Astrocyte of the cerebellum (primary cell): ENCODE measurements around the gene ITSN2.
A peak's percentile ranks its signal among the peaks of the same experiment; 100 is the strongest.
"Not testable (repeated sequence)": the region's sequence is repeated elsewhere in the genome, so short reads cannot be mapped to it uniquely, and the experiment has no call there.

Source experiments
- DNase-seq: peaks from one replicate; pipeline ENCODE4 v3.0.0-alpha.2; 2011; ENCODE audit warnings: low read depth
- H3K4me3 ChIP-seq: 2 replicates; pipeline ENCODE4 v1.5.1; 2011; ENCODE audit warnings: mild to moderate bottlenecking, low read depth, low read length, moderate library complexity
- in situ Hi-C: cut with HindIII; loops from 2 replicates; pipeline ENCODE4 v1.10.0; 2017; ENCODE audit warnings: low sequenced_read_pairs
- TF ChIP-seq, protein P1 (sequence below): IDR thresholded peaks from 2 replicates; pipeline ENCODE4 v1.5.1; 2012; ENCODE audit warnings: low read length, low read depth, moderate library complexity, mild to moderate bottlenecking; ENCODE audit errors: missing control alignments

Gene ITSN2

DNA sequence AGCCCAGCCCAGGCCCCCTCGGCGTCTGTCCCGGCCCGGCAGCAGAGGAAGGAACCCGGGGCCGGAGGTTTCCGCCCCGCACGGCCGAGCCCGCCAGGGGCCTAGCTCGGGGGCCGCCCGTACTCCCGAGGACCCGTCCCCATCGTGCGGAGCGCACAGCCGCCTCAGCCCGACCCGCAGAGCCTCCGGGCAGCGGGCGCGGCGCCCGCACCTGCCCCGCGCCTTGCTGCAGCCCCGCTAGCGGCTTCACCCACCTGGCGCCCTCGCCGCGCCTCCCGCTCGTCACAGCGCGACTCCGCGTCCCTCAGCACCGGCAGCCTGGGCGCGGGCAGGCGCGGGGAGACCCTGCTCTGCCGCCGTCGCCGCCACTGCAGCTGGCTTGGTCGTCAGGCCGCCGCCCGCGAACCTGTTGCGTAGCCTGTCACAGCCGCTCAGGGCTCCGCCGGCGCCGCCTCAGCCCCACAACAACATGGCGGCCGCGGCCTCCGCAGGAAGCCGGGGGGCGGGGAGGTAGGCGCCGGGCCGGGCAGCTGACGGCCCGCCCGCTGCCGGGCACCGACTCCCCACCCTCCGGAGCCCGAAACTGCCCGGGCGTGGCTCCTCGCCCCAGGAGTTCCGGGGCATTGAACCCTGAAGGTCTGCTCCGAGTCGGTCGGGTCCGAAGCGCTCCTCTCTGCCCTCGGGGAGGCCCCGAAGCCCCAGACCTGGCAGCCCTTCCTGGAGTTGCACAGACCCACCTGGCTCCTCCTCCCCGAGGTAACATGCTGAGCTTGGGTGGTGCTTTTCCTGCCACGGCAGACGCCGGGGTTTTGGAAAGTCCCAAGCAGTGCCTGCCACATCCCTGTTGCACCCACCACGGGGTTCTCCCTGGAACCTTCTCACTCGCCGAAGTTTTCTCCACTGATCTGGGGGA lies at the start of gene ITSN2:
ITSN2 (minus strand) TSS at position 487 of the 913 bp plus-strand sequence. CDS start 32,454 bp downstream, outside the sequence.
- H3K4me3 ChIP-seq = peak within 1 kb of the TSS; percentile 78
- TF ChIP-seq, protein P1, sequence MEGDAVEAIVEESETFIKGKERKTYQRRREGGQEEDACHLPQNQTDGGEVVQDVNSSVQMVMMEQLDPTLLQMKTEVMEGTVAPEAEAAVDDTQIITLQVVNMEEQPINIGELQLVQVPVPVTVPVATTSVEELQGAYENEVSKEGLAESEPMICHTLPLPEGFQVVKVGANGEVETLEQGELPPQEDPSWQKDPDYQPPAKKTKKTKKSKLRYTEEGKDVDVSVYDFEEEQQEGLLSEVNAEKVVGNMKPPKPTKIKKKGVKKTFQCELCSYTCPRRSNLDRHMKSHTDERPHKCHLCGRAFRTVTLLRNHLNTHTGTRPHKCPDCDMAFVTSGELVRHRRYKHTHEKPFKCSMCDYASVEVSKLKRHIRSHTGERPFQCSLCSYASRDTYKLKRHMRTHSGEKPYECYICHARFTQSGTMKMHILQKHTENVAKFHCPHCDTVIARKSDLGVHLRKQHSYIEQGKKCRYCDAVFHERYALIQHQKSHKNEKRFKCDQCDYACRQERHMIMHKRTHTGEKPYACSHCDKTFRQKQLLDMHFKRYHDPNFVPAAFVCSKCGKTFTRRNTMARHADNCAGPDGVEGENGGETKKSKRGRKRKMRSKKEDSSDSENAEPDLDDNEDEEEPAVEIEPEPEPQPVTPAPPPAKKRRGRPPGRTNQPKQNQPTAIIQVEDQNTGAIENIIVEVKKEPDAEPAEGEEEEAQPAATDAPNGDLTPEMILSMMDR = no peak
- in situ Hi-C loops = no loop called here
- no peak for DNase-seq

DNA sequence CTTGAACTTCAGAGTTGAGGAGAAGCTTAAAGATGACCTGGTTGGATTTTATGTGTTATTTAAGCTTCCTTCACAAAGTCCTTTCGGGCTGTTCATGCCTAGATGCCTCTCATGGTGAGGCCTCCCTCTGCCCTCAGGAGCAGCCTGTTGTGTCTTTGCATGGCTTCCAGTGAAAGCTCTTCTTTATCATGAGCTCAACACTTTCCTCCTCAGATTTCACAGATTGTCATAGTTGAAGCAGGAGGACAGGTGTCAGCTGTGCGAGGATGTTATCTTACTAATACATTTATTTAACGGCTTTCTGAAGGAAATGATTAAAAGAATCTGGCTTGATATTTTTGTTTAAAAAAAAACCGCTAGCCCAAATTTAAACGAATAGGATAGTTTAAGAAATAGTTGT lies 48.8 kb upstream of the ITSN2 start:
- no peak overlapping the region for H3K4me3 ChIP-seq
- in situ Hi-C loops = loop anchor here (25.0 kb wide), 1 partner anchor 403 kb away; no protein-coding TSS in a partner anchor
- TF ChIP-seq, protein P1 = no peak
- no peak for DNase-seq

DNA sequence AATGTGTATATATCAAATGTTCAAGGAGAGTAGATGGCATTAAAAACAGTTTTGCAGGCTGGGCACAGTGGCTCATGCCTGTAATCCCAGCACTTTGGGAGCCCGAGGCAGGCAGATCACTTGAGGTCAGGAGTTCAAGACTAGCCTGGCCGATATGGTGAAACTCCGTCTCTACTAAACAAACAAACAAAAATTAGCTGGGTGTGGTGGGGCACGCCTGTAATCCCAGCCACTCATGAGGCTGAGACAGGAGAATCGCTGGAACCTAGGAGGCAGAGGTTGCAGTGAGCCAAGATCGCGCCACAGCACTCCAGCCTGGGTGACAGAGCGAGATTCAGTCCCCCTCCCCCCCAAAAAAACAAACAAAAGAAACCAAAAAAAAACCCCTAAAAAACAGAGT lies 48.4 kb upstream of the ITSN2 start:
- not testable (repeated sequence) for H3K4me3 ChIP-seq, DNase-seq
- in situ Hi-C loops = loop anchor here (25.0 kb wide), 1 partner anchor 404 kb away; no protein-coding TSS in a partner anchor

DNA sequence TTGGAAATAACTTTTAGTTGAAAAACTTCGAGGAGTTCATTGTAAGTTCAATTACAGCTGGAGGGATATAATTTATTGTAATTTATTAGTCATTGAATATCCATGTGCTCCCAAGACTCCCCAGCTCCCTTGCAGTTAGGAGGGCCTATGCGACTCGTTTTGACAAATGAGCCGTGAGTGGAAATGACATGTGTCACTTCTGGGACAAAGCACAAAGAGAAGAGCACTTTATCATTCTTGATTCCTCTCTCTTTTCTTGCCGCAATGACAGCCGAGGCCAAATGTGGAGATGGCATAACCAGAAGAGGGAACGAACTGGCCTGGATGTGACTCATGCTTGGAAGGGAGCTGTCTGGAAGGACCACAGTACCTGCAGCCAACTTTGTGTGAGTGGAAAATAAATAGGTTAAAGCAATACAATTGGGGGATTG lies 44.2 kb upstream of the ITSN2 start:
- no peak overlapping the region for H3K4me3 ChIP-seq
- DNase-seq = peak; percentile 29
- TF ChIP-seq, protein P1 = no peak
- in situ Hi-C loops = loop anchor here (25.0 kb wide), 1 partner anchor 408 kb away; no protein-coding TSS in a partner anchor

DNA sequence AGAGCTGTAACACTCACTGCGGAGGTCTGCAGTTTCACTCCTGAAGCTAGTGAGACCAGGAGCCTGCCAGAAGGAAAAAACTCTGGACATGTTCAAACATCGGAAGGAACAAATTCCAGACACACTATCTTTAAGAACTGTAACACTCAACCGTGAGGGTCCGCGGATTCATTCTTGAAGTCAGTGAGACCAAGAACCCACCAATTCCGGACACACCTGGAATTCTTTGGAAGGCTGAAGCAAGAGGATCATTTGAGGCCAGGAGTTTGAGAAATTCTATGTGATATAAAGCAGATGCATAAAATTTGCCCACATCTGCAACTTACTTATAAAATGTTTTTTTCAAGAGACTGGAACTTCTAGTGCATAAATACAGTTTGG lies 43.5 kb upstream of the ITSN2 start:
- TF ChIP-seq, protein P1 = no peak
- no peak for DNase-seq
- no peak overlapping the region for H3K4me3 ChIP-seq
- in situ Hi-C loops = loop anchor here (25.0 kb wide), 1 partner anchor 408 kb away; no protein-coding TSS in a partner anchor

DNA sequence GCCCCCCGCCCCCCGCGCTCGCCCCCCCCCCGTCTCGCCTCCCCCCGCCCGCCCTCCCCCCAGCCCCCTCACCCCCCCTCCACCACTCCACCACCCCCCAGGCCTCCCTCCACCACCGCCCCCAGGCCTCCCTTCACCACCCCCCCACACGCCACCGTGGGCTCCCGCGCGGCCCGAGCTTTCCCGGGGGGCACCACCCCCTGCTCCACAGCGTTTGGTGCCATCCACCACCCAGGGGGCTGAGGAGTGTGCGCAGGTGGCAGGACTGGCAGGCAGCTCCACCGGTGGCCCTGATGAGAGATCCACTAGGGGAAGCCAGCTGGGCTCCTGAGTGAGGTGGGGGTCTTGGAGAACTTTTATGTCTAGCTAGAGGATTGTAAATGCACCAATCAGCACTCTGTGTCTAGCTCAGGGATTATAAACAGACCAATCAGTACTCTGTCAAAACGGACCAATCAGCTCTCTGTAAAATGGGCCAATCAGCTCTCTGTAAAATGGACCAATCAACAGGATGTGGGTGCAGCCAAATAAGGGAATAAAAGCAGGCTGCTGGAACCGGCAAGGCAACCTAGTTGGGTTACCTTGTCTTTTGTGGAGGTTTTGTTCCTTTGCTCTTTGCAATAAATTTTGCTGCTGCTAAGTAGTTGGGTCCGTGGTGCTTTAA lies 43.0 kb upstream of the ITSN2 start:
- in situ Hi-C loops = loop anchor here (25.0 kb wide), 1 partner anchor 409 kb away; no protein-coding TSS in a partner anchor
- DNase-seq = no peak
- no peak overlapping the region for H3K4me3 ChIP-seq
- TF ChIP-seq, protein P1 = no peak
